ENCODE measurements around the gene FNDC5.

The FNDC5 gene

GRCh38 chr1:32898958-32899357 is 28.2 kb upstream of the FNDC5 start:
- no peak for DNase-seq (ENCODE audit: low read depth, low spot score)
- no peak overlapping the region for H3K4me3 ChIP-seq (ENCODE audit: low read length)

GRCh38 chr1:32898056-32898455 is 27.3 kb upstream of the FNDC5 start:
- no peak overlapping the region for H3K4me3 ChIP-seq (ENCODE audit: low read length)
- no peak for DNase-seq (ENCODE audit: low read depth, low spot score)

DNA sequence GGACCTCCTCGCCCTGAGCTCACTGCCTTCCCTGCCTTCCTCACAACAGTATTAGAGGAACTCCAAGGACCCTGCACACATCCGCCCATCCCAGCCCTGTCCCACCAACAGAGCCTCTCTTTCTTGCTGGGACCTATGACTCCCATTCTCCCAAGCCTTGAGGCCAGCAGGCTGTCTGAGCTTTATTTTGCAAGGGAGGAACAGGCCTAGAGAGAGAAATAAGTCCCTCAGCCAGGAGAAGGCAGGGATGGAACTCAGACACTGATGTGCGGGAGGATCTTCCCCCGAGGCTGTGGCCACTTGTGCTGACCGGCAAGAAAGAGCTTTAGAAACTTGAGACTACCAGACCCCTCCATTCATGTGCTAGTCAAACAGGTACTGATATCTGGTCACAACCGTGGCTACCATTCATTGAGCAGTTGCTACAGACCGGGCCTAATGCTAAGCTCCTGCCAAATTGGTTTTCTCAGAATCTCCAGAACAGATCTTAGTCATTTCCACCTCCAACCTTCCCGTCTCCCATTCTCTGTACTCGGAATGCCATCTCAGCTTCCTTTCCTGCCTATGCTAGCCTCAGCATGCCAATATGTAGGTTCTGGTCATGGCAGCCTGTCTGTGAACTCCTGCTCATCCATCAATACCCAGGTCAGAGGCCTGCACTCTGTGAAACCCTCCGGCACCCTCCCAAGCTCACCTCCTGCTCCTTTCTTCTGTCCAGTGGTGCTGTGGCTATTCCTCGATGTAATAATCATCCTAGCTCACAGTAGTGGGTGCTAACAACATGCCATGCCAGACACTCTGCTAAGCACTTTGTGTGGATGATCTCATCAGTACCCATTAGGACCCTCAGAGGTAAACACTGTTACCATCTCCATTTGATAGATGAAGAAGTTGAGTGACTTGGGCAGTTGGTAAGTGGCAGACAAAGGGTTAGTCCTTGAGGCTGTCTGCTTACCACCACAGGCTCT is 26.7 kb upstream of the FNDC5 start:
- no peak for DNase-seq (ENCODE audit: low read depth, low spot score)
- H3K4me3 ChIP-seq (ENCODE audit: low read length): no peak overlapping the region

GRCh38 chr1:32896451-32896850 is 25.7 kb upstream of the FNDC5 start:
- no peak overlapping the region for H3K4me3 ChIP-seq (ENCODE audit: low read length)
- no peak for DNase-seq (ENCODE audit: low read depth, low spot score)

GRCh38 chr1:32895325-32896215 is 24.9 kb upstream of the FNDC5 start:
- DNase-seq (ENCODE audit: low read depth, low spot score): no peak
- H3K4me3 ChIP-seq (ENCODE audit: low read length): no peak overlapping the region

DNA sequence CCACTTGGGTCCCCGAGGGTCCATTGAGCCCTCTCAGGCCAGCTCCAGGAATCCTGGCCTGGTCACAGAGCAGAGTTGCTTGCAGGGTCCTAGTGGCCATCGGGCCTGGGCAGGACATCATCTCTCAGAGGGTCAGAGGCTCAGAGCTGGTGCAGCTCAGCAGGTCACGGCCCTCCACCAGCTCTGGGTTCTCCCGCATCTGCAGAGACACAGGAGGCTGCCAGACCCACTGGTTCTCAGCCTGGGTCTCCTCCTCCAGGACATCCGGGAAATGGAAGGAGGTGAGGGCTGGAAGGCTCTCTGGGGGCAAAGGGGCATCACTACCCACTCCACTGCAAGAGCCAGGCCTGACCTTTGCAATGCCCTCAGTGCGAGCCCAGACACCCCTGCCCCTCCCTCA is 24.0 kb upstream of the FNDC5 start:
- no peak for DNase-seq (ENCODE audit: low read depth, low spot score)
- H3K4me3 ChIP-seq (ENCODE audit: low read length): no peak overlapping the region

DNA sequence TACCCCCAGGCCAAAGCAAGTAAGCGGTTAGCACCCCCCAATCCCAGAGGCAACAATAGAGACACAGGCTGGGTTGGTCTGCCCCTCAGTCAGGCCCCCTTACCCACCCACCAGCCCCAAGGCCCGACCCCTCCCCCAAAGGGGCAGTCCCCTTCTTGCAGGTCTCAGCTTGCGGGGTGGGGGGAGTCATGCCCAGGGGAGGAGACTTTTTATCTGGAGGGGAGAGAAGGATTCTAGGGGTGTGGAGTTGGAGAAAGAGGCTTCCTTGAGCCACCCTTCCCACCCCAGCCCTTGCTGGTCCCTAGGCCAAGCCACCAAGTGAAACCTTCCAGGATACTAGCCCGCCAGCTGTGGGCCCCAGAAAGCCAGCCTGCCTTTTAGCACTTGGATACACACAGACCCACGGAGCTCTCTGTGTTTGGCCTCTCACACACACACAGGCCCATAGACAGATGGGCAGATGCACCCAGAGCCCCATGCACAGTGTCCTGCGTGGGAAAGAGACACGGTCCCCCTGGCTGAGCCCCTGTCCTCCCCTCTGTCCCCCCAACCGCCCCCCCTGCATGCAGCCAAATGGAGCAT is 23.4 kb upstream of the FNDC5 start:
- no peak for DNase-seq (ENCODE audit: low read depth, low spot score)
- no peak overlapping the region for H3K4me3 ChIP-seq (ENCODE audit: low read length)

DNA sequence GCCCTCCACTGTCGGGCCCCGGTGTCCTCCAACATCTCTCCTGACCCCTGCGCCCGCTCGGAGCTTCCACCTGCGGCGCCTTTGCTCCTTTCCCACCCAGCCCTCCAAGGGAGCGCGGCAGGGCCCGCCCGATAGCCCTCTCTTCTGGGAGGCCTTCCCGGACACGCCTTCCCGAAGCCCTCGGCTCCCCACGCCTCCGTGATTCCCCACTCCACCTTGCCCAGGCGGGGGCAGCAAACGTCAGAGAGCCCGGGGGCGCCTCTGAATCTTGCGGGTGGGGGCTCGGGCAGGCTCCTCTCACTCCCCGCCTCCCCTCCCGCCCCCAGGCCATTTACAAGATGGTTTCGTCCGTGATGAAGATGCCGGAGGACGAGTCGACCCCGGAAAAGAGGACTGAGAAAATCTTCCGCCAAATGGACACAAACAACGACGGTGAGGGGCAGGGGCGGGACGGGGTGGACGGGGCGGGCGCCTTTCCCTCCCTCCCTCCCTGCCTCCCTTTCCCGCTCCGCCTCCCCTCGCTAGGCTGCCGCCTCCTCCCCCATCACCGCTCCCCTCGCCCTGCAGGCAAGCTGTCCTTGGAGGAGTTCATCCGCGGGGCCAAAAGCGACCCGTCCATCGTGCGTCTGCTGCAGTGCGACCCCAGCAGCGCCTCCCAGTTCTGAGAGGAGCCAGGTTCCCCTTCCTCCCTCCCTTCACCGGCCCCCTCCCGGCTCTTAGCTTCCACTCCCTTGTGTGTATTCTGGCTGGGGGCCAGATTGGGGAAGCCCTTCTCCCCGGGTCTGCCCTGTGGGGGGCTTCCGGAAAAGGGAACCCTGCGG is 22.7 kb upstream of the FNDC5 start:
- no peak overlapping the region for H3K4me3 ChIP-seq (ENCODE audit: low read length)
- DNase-seq (ENCODE audit: low read depth, low spot score): no peak

- H3K4me3 ChIP-seq (ENCODE audit: low read length): no peak overlapping the region
- DNase-seq (ENCODE audit: low read depth, low spot score): no peak
Observed at GRCh38 chr1:32892368-32893197, 21.9 kb upstream of the FNDC5 start.

- no peak for DNase-seq (ENCODE audit: low read depth, low spot score)
- H3K4me3 ChIP-seq (ENCODE audit: low read length): no peak overlapping the region
Observed at GRCh38 chr1:32891630-32892029, 20.9 kb upstream of the FNDC5 start.

DNA sequence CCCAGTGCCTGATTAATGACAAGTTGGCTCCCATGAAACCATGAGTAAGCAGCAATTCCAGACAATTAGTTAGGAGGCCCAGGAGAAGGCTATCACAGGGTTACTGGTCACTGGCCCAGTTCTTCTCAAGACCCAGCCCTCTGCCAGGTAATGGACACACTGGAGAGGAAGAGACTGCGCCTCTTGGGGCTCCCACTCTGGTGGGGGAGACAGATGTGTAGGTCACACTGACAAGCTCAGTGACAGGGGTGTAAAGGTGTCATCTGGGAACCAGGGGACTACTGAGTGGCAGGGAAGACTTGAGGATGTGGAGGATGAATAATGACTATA is 20.5 kb upstream of the FNDC5 start:
- no peak for DNase-seq (ENCODE audit: low read depth, low spot score)

GRCh38 chr1:32890516-32891240 is 20.0 kb upstream of the FNDC5 start:
- no peak for DNase-seq (ENCODE audit: low read depth, low spot score)

More for the DNA sequence above, 20.5 kb upstream of the FNDC5 start:
- H3K4me3 ChIP-seq (ENCODE audit: low read length): no peak overlapping the region

DNA sequence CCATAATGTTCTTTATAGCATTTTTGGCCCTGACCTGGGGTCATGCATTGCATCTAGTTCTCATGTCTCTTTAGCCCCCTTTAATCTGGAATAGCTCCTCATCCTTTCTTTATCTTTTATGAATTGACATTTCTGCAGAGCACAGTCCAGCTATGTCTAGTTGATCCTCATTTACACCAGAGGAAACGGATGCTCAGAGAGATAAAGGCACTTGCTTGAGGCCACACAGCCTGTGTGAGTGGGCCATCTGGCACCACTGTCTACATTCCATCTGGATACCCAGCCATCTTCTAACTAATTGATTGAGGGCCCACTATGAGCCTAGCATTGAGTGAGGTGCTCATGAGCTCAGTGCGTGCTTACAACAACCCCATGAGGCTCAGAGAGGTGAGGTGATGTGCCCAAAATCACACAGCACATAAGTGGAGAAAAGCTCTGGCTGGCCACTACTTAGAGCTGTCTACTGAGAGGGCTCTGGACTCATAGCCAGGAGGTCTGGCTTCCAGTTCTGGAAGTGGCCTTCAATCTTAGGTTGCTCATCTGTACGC is 19.1 kb upstream of the FNDC5 start:
- no peak for DNase-seq (ENCODE audit: low read depth, low spot score)
- H3K4me3 ChIP-seq (ENCODE audit: low read length): no peak overlapping the region

More at GRCh38 chr1:32890516-32891240, 20.0 kb upstream of the FNDC5 start:
- H3K4me3 ChIP-seq (ENCODE audit: low read length): no peak overlapping the region

GRCh38 chr1:32888677-32889420 is 18.1 kb upstream of the FNDC5 start:
- no peak overlapping the region for H3K4me3 ChIP-seq (ENCODE audit: low read length)
- DNase-seq (ENCODE audit: low read depth, low spot score): no peak

DNA sequence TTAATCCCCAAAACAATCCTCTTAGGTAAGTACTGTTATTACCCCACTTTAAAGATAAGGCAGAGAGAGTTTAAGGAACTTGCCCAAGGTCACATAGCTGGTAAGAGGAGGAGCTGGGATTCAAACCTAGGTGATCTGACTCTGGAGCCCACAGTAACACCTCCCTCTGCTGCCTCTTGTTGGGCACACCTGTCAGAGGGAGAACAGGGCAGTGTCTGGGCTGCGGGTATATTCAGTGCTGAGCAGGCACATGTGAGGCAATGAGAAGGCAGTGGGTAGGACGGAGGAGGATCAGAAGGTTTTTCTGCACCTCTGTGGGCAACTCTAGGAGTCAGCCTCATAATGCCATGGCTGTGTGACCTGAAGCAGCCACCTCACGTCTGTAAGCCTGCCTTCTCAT is 17.4 kb upstream of the FNDC5 start:
- H3K4me3 ChIP-seq (ENCODE audit: low read length): no peak overlapping the region
- DNase-seq (ENCODE audit: low read depth, low spot score): no peak

DNA sequence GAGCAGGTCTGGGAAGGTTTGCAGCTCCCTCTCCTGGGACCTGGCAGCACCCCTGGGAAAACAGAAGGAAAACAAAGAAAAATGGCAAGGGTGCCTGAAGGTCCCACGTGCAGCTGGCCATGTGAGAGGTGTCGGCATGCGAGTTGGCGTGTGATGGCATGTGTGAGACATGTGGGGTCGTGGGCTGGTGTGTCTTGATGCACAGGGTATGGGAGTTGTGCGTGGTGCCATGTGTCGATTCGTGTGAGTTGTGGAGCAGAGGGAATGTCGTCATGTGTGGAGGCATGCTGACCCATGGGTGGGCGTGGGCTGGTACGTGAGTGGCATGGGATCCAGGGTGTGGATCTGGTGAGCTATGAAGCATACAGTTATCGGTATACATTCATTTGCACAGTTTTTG is 16.9 kb upstream of the FNDC5 start:
- DNase-seq (ENCODE audit: low read depth, low spot score): no peak
- H3K4me3 ChIP-seq (ENCODE audit: low read length): no peak overlapping the region
